H1 (cell line): ENCODE results near the gene STAC2. TPM values are rescaled to one million over a fixed set of nuclear protein-coding genes. Genes with fewer than 3 reads are reported as not detected.

Source experiments
- CTCF ChIA-PET: fragments of 300-600 bp; sonication (Branson Sonifier 250); formaldehyde crosslinking; loops from one replicate; lab custom pipeline; 2021; ENCODE audit not compliant: partially characterized antibody; lab: Charles Lee
- POLR2A ChIA-PET: fragments of 300-600 bp; sonication (Branson Sonifier 250); formaldehyde crosslinking; loops from one replicate; lab custom pipeline; 2021; ENCODE audit warnings: inconsistent platforms; ENCODE audit not compliant: partially characterized antibody; lab: Charles Lee
- DNase-seq, 2 experiments: peaks; one replicate each; pipeline versions ENCODE4 v3.0.0 to v3.0.0-alpha.2; 2010 to 2022; ENCODE audit warnings: low spot score in 2 of 2, low read depth in 1 of 2, mixed read lengths in 1 of 2
- FAIRE-seq: peaks from 2 replicates; lab custom pipeline; 2011; peaks lifted over from hg19 to GRCh38; lab: Jason Lieb, UNC
- H2AFZ ChIP-seq: 2 replicates; pipeline ENCODE4 v1.8.1; 2012; ENCODE audit warnings: low read length, inconsistent platforms
- H2AK5ac ChIP-seq: 2 replicates; pipeline ENCODE4 v1.6.1; 2013; ENCODE audit warnings: low read depth, low read length
- H2BK120ac ChIP-seq: replicated peaks from 2 replicates; pipeline ENCODE3; 2013; ENCODE audit warnings: low read depth, low read length, inconsistent platforms
- H2BK12ac ChIP-seq: 2 replicates; pipeline ENCODE4 v1.6.1; 2013; ENCODE audit warnings: low read depth, low read length
- H2BK15ac ChIP-seq: 2 replicates; pipeline ENCODE4 v1.6.1; 2013; ENCODE audit warnings: low read length
- H2BK20ac ChIP-seq: 2 replicates; pipeline ENCODE4 v1.6.1; 2013; ENCODE audit warnings: low read length
- H2BK5ac ChIP-seq: 2 replicates; pipeline ENCODE4 v1.6.1; 2013; ENCODE audit warnings: low read depth, low read length
- H3K14ac ChIP-seq: 2 replicates; pipeline ENCODE4 v1.6.1; 2013; ENCODE audit warnings: inconsistent platforms; ENCODE audit not compliant: insufficient read length
- H3K18ac ChIP-seq: 2 replicates; pipeline ENCODE4 v1.6.1; 2013; ENCODE audit warnings: low read length; ENCODE audit errors: extremely low read depth
- H3K23ac ChIP-seq: 2 replicates; pipeline ENCODE4 v1.6.1; 2013; ENCODE audit warnings: inconsistent platforms; ENCODE audit not compliant: insufficient read length
- H3K23me2 ChIP-seq: 2 replicates; pipeline ENCODE4 v1.6.1; 2013; ENCODE audit warnings: low read depth, low read length
- H3K27ac ChIP-seq: 2 replicates; pipeline ENCODE4 v1.6.1; 2011; ENCODE audit warnings: low read depth, low read length, inconsistent platforms
- H3K27me3 ChIP-seq, 4 experiments: replicated peaks in 1 of 4; 1 replicate in 1 of 4; 2 replicates in 3 of 4; pipeline versions ENCODE4 v1.6.1 to v1.8.1; 2011 to 2013; ENCODE audit warnings: low read length in 3 of 4, mild to moderate bottlenecking in 3 of 4, inconsistent platforms in 2 of 4, mixed read lengths in 2 of 4, moderate library complexity in 1 of 4; ENCODE audit not compliant: control insufficient read depth in 3 of 4, insufficient read depth in 3 of 4; ENCODE audit errors: extremely low read depth in 1 of 4
- H3K36me3 ChIP-seq, 4 experiments: 2 replicates each; pipeline versions ENCODE4 v1.6.1 to v1.8.1; 2011 to 2013; ENCODE audit warnings: mild to moderate bottlenecking in 4 of 4, low read length in 3 of 4, moderate library complexity in 2 of 4, control low read depth in 1 of 4, inconsistent platforms in 1 of 4; ENCODE audit not compliant: insufficient read depth in 4 of 4, control insufficient read depth in 2 of 4
- H3K4ac ChIP-seq: replicated peaks from 2 replicates; pipeline ENCODE3; 2013; ENCODE audit warnings: low read length, low read depth, mixed read lengths, inconsistent platforms; ENCODE audit not compliant: insufficient read length
- H3K4me1 ChIP-seq, 4 experiments: replicated peaks in 1 of 4; 1 replicate in 1 of 4; 2 replicates in 3 of 4; pipeline versions ENCODE4 v1.6.1 to v1.8.1; 2011 to 2013; ENCODE audit warnings: low read length in 3 of 4, inconsistent platforms in 2 of 4, mixed read lengths in 1 of 4; ENCODE audit not compliant: insufficient read depth in 4 of 4, control insufficient read depth in 3 of 4
- H3K4me2 ChIP-seq, 2 experiments: 2 replicates each; pipeline versions ENCODE4 v1.6.1 to v1.8.1; 2011 to 2013; ENCODE audit warnings: low read depth in 2 of 2, low read length in 2 of 2, control low read depth in 1 of 2, inconsistent platforms in 1 of 2, mild to moderate bottlenecking in 1 of 2; ENCODE audit not compliant: insufficient read depth in 1 of 2
- H3K4me3 ChIP-seq, 4 experiments: fragments of 200-600, 300-600 bp in 1 of 4; sonication (generic), shearing (Covaris generic), sonication (Bioruptor Twin) in 1 of 4; 2 replicates each; pipeline versions ENCODE4 v1.5.1 to v1.8.1; 2011 to 2016; ENCODE audit warnings: low read length in 4 of 4, low read depth in 3 of 4, control low read depth in 2 of 4, inconsistent platforms in 2 of 4, mild to moderate bottlenecking in 2 of 4, mixed read lengths in 1 of 4, moderate library complexity in 1 of 4; ENCODE audit not compliant: insufficient read depth in 2 of 4; ENCODE audit errors: extremely low read depth in 1 of 4
- H3K56ac ChIP-seq: replicated peaks from 2 replicates; pipeline ENCODE3; 2013; ENCODE audit warnings: low read depth, mild to moderate bottlenecking, mixed read lengths, low read length, inconsistent platforms; ENCODE audit not compliant: insufficient read length
- H3K79me1 ChIP-seq: 2 replicates; pipeline ENCODE4 v1.6.1; 2013; ENCODE audit warnings: low read depth, low read length, control low read depth
- H3K79me2 ChIP-seq, 2 experiments: 2 replicates each; pipeline versions ENCODE4 v1.6.1 to v1.8.1; 2012 to 2013; ENCODE audit warnings: low read length in 2 of 2, mild to moderate bottlenecking in 2 of 2, inconsistent platforms in 1 of 2; ENCODE audit not compliant: insufficient read depth in 2 of 2, control insufficient read depth in 1 of 2
- H3K9ac ChIP-seq, 4 experiments: replicated peaks in 1 of 4; 1 replicate in 1 of 4; 2 replicates in 3 of 4; pipeline versions ENCODE4 v1.6.1 to v1.8.1; 2011 to 2013; ENCODE audit warnings: low read depth in 3 of 4, low read length in 3 of 4, control low read depth in 2 of 4, mild to moderate bottlenecking in 2 of 4, moderate library complexity in 2 of 4, inconsistent platforms in 1 of 4; ENCODE audit errors: extremely low read depth in 1 of 4
- H3K9me3 ChIP-seq, 2 experiments: 2 replicates each; pipeline versions ENCODE4 v1.6.1 to v1.8.1; 2012 to 2013; ENCODE audit warnings: mild to moderate bottlenecking in 2 of 2, moderate library complexity in 2 of 2, control low read depth in 1 of 2, inconsistent platforms in 1 of 2, low read depth in 1 of 2, low read length in 1 of 2, mixed read lengths in 1 of 2; ENCODE audit not compliant: insufficient read depth in 2 of 2
- H4K20me1 ChIP-seq, 2 experiments: replicated peaks in 1 of 2; 2 replicates each; pipeline versions ENCODE3 to v1.8.1; 2011 to 2013; ENCODE audit warnings: inconsistent platforms in 2 of 2, low read length in 2 of 2, mild to moderate bottlenecking in 1 of 2; ENCODE audit not compliant: insufficient read depth in 2 of 2, control insufficient read depth in 1 of 2
- H4K5ac ChIP-seq: 2 replicates; pipeline ENCODE4 v1.6.1; 2013; ENCODE audit warnings: low read length, low read depth, mixed read lengths, inconsistent platforms; ENCODE audit not compliant: insufficient read length
- H4K8ac ChIP-seq: 2 replicates; pipeline ENCODE4 v1.8.0; 2013; ENCODE audit warnings: mild to moderate bottlenecking, moderate library complexity, low read length, inconsistent platforms; ENCODE audit not compliant: insufficient read depth; ENCODE audit errors: extremely low read depth
- H4K91ac ChIP-seq: replicated peaks from 2 replicates; pipeline ENCODE3; 2013; ENCODE audit warnings: low read length, mixed read lengths, inconsistent platforms; ENCODE audit not compliant: insufficient read length
- CHD1 ChIP-seq: IDR thresholded peaks from 2 replicates; pipeline ENCODE4 v1.6.1; 2012; ENCODE audit warnings: low read depth, low read length, improper control_type of control experiment
- CHD2 ChIP-seq: IDR thresholded peaks from 2 replicates; pipeline ENCODE4 v1.6.1; 2012; ENCODE audit warnings: low read length, improper control_type of control experiment
- CTBP2 ChIP-seq: IDR thresholded peaks from 2 replicates; pipeline ENCODE4 v1.7.0; 2011; ENCODE audit warnings: borderline replicate concordance, mild to moderate bottlenecking, moderate library complexity, mixed read lengths, low read length; ENCODE audit not compliant: insufficient read depth, insufficient read length
- MAFK ChIP-seq: IDR thresholded peaks from 2 replicates; pipeline ENCODE4 v1.6.1; 2012; ENCODE audit warnings: low read depth, mild to moderate bottlenecking, improper control_type of control experiment, low read length
- POLR2AphosphoS5 ChIP-seq: IDR thresholded peaks from 2 replicates; pipeline ENCODE4 v1.6.1; 2011; ENCODE audit warnings: low read depth, low read length
- RAD21 ChIP-seq, 2 experiments: IDR thresholded peaks in 1 of 2; conservative IDR thresholded peaks in 1 of 2; 2 replicates each; pipeline ENCODE4 v1.6.1; 2011; ENCODE audit warnings: low read depth in 2 of 2, low read length in 2 of 2, improper control_type of control experiment in 1 of 2, inconsistent platforms in 1 of 2, mild to moderate bottlenecking in 1 of 2, moderate library complexity in 1 of 2
- SAP30 ChIP-seq: fragments of 300-600 bp; sonication (generic); IDR thresholded peaks from 2 replicates; pipeline ENCODE4 v1.7.1; 2012; ENCODE audit warnings: low read length, moderate library complexity, mild to moderate bottlenecking, inconsistent platforms; ENCODE audit not compliant: insufficient read depth, insufficient replicate concordance
- TBP ChIP-seq: IDR thresholded peaks from 2 replicates; pipeline ENCODE4 v1.6.1; 2011; ENCODE audit warnings: low read depth, low read length, improper control_type of control experiment
- WGBS, 2 experiments: shearing (Covaris generic) in 1 of 2; methylation state at CpG; one replicate each; pipeline versions ENCODE4 v1.1.6 to v1.1.7; 2013 to 2015; ENCODE audit warnings: low lambda C conversion rate in 2 of 2, mixed read lengths in 2 of 2, inconsistent platforms in 1 of 2, low coverage in 1 of 2, missing lambda C conversion rate in 1 of 2; ENCODE audit not compliant: insufficient replicate concordance in 2 of 2, insufficient coverage in 1 of 2, insufficient read length in 1 of 2; ENCODE audit errors: extremely low coverage in 1 of 2, missing lambda C conversion rate in 1 of 2; 5-methylcytosine and 5-hydroxymethylcytosine counted together
- polyA plus RNA-seq, 7 experiments: library from polyadenylated mRNA; depleted of rRNA in 3 of 7; stranded (reverse) in 5 of 7; unstranded in 2 of 7; fragments of >200 nt in 5 of 7; fragments of 200-250 nt in 2 of 7; gene quantifications; 1 replicate in 5 of 7; 2 replicates in 1 of 7; 4 replicates in 1 of 7; pipeline versions ENCODE4 v1.2.1 to v1.2.3, GENCODE V29; 2011 to 2013; ENCODE audit warnings: missing spikeins in 2 of 7, mixed read lengths in 2 of 7
- total RNA-seq: library from RNA; stranded (reverse); fragmentation: NEBNext Ultra II Directional; extraction: Animal tissue kit (Norgen Biotek cat#: 25700); gene quantifications from 2 replicates; pipeline ENCODE4 v1.2.1, GENCODE V29; 2021
- TF ChIP-seq, protein P1 (sequence below): IDR thresholded peaks from 2 replicates; pipeline ENCODE4 v1.6.1; 2011; ENCODE audit warnings: low read length, improper control_type of control experiment

The STAC2 gene
- total and polyA plus RNA-seq, 2 of the 8 experiments (the other 6 are each of a cell fraction or from before 2014, with no cell fraction given) = 1.5 to 6.0 TPM

DNA sequence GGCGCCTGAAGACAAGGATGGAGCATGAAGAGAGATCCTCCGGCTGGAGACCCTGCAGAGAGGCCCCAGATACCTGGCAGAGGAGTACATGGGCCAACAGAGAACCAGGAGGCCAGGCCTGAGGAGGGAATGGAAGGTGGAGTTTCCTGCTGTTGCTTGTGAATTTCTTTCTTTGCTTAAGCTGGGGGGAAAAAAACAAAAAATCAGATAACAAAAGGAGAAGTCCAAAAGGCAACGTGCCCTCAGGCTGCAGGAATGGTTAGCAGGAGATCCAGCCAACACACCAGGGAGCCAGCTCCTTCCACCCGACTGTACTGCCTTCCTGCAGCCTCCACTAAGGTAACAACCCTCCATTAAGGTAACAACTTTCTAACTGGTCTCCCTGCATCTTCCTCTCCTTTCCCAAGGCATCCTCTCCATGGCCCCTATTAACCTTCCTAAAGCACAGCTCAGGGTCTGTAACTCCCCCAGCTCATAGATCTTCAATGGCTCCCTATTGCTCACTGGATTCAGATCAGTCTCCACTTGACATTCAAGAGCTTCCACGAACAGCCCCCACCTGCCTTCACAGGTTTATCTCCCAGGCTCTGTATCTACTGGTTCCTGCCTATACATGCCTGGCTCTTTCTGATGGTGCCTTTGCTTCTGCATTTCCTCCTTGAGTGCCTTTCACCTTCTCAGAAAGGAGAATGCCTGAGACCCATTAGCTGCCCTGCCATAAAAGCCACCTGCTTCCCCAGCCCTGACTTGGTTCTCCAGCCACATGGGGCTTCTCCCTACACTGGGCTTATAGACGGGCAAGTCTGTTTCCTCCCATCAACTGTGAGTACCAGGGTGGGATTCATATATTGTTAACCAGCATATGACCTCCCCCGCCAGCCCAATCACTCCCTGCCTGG is 59.1 kb downstream of the STAC2 start:
- H4K20me1 ChIP-seq = no peaks in the 10 kb centered on the region
- H2AFZ ChIP-seq = no peak overlapping the region
- no peak overlapping the region for H3K56ac ChIP-seq
- H3K36me3 ChIP-seq = no peaks in the 10 kb centered on the region
- no peak overlapping the region for H3K9ac ChIP-seq
- WGBS, 2 experiments = 65% methylated on average over 7 of the region's 7 CpGs; no CpG with 5 or more reads in 1 of the 2 experiments
- H2BK5ac ChIP-seq = peak overlapping the region; percentile 49; the same call in 1 of the 2 replicates
- H3K18ac ChIP-seq = no peak overlapping the region
- H4K8ac ChIP-seq = no peak overlapping the region; the same call in 1 of the 2 replicates
- no peak overlapping the region for H3K4ac ChIP-seq
- peak overlapping the region in 1 of 4 experiments; percentile 84; a peak in 1 of 8 replicates for H3K4me3 ChIP-seq
- H2BK12ac ChIP-seq = no peak overlapping the region
- H3K27ac ChIP-seq = no peak overlapping the region
- ChIA-PET POLR2A (interaction anchor here (1.0 to 3.9 kb wide), 8 partner anchors 8 to 312 kb away, joined by 3 to 35 read pairs (median 4); partner anchors contain the start of gene RPL19), CTCF (interaction anchor here (0.5 to 10.8 kb wide), 19 partner anchors 8 to 184 kb away, joined by 3 to 151 read pairs (median 6); partner anchors contain the start of gene PLXDC1)
- peaks cover 0 to 8% (median 6%) of the 10 kb centered on the region in 4 experiments; a peak in 5 of 7 replicates for H3K4me1 ChIP-seq
- H3K79me2 ChIP-seq = no peaks in the 10 kb centered on the region
- H3K79me1 ChIP-seq = no peaks in the 10 kb centered on the region
- no peak overlapping the region for H3K14ac ChIP-seq
- H2AK5ac ChIP-seq = no peak overlapping the region
- H3K4me2 ChIP-seq = peak overlapping the region in 1 of 2 experiments; percentile 96; a peak in 2 of 4 replicates
- no peak overlapping the region for H2BK120ac ChIP-seq
- 0 out of 2 replicates have a peak overlapping the region, but pooled peaks have one; percentile 43 for H2BK20ac ChIP-seq
- H4K91ac ChIP-seq = no peak overlapping the region
- H4K5ac ChIP-seq = no peak overlapping the region
- peaks cover 14 to 31% (median 25%) of the 10 kb centered on the region in 4 experiments for H3K27me3 ChIP-seq
- H2BK15ac ChIP-seq = no peak overlapping the region
- H3K9me3 ChIP-seq = no peaks in the 10 kb centered on the region
- no peak overlapping the region for H3K23ac ChIP-seq
- FAIRE-seq (no peak), DNase-seq (no peak)
- H3K23me2 ChIP-seq = peaks cover 12% of the 10 kb centered on the region; the same call in 1 of the 2 replicates
- no peak for TF ChIP-seq CHD1
- no peak for TF ChIP-seq POLR2AphosphoS5
- no peak for TF ChIP-seq TBP
- TF ChIP-seq CTBP2 = no peak
- TF ChIP-seq, protein P1, sequence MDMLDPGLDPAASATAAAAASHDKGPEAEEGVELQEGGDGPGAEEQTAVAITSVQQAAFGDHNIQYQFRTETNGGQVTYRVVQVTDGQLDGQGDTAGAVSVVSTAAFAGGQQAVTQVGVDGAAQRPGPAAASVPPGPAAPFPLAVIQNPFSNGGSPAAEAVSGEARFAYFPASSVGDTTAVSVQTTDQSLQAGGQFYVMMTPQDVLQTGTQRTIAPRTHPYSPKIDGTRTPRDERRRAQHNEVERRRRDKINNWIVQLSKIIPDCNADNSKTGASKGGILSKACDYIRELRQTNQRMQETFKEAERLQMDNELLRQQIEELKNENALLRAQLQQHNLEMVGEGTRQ = no peak
- TF ChIP-seq SAP30 = no peak
- no peak for TF ChIP-seq CHD2
- no peak for TF ChIP-seq MAFK
- TF ChIP-seq RAD21 (IDR thresholded peaks at IDR 0.05 in 1 of 2, conservative IDR thresholded peaks at IDR 0.05 in 1 of 2; ENCODE audit: low read depth in 2 of 2, low read length in 2 of 2) = no peak
